MM.1S (cell line): ENCODE results near the gene NDUFA11.

Source experiments
- EZH2phosphoT487 ChIP-seq: fragments of 300-600 bp; sonication (generic); IDR thresholded peaks from 2 replicates; pipeline ENCODE4 v1.6.1; 2018; ENCODE audit warnings: antibody characterized with exemption, low read length
- TF ChIP-seq, protein P1 (sequence below): fragments of 300-600 bp; sonication (generic); IDR thresholded peaks from 2 replicates; pipeline ENCODE4 v1.5.1; 2016; ENCODE audit warnings: antibody characterized with exemption, low read length, mixed read lengths

DNA sequence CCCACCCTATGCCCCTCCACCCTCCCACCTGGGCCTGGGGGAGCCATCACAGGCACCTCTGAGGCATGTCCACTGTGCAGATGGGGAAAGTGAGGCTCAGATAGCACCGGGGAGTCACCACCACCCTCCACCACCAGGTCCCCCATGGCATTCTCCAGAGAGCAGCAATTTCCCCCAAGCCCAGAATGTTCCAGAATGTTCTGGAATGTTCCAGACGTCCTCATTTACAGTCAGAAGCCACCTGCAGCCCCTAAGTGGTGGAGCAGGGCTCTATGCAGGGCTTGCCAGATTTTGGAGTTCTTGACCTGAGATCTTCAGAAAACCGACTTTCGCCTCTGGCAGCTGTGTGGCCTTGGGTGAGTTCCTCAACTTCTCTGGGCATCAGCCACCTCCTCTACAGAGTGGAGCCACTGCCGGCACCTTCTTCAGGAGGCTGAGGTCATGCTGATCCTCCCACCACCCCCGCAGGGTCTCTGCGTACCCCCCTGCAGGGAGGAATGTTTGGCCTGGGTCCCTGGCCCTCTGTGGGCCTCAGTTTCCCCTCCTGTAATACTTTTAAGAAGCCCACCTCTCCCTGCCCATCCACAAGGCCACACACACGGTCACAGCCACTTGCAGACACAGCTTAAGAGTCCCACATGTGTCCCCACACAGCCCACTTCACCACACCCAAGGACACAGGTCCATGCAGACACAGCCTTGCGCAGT lies 39.4 kb downstream of the NDUFA11 start:
- TF ChIP-seq, protein P1, sequence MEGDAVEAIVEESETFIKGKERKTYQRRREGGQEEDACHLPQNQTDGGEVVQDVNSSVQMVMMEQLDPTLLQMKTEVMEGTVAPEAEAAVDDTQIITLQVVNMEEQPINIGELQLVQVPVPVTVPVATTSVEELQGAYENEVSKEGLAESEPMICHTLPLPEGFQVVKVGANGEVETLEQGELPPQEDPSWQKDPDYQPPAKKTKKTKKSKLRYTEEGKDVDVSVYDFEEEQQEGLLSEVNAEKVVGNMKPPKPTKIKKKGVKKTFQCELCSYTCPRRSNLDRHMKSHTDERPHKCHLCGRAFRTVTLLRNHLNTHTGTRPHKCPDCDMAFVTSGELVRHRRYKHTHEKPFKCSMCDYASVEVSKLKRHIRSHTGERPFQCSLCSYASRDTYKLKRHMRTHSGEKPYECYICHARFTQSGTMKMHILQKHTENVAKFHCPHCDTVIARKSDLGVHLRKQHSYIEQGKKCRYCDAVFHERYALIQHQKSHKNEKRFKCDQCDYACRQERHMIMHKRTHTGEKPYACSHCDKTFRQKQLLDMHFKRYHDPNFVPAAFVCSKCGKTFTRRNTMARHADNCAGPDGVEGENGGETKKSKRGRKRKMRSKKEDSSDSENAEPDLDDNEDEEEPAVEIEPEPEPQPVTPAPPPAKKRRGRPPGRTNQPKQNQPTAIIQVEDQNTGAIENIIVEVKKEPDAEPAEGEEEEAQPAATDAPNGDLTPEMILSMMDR, result no peak
- TF ChIP-seq EZH2phosphoT487, result no peak
